NCI-H82 (cell line): Measurements from ENCODE around the gene P2RY13.

Experiments used
- DNase-seq: peaks from one replicate; lab custom pipeline; 2025; lab: John Stamatoyannopoulos, UW

The P2RY13 gene

DNA sequence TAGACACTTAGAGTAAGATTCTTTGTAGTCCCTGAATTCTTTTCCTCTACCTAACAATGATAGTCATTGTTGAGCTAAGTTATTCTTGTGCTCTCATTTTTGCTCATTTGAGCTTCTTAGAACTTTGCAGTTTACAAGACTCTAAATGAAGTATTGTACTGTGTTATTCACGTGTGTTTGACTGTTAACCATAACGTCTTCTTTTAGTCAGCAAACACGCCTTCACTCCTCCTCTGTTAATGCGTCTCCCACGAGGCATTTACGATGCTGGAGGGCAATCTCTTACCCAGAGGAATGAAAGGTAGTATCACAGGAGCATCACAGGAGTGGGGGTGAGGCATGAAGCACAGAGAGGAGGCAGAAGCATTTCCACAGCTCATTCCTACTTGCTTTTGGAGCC, 36.2 kb downstream of the P2RY13 start:
- no peak for DNase-seq

DNA sequence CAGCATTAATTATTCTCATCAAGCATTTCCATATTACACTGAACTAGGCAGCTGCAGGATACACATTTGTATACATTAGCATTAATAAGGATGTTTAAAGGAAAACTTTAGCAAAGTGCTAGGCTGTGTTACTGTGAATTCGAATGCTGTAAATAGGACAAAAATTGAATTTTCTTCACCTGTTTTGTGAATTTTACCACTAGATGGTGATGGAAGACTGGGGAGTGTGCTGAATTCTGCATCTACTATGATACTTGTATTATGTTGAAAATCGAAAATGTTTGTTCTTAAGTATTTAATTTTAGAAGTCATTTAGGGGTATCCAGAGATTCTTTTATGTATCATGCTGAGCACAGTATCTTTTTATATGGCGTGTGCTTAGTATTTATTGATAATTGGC, 38.7 kb downstream of the P2RY13 start:
- DNase-seq, result peak; percentile 18

- no peak for DNase-seq
Measured at GRCh38 chr3:151289445-151289844, 39.9 kb downstream of the P2RY13 start.

- no peak for DNase-seq
Measured at GRCh38 chr3:151285940-151286339, 43.4 kb downstream of the P2RY13 start.

DNA sequence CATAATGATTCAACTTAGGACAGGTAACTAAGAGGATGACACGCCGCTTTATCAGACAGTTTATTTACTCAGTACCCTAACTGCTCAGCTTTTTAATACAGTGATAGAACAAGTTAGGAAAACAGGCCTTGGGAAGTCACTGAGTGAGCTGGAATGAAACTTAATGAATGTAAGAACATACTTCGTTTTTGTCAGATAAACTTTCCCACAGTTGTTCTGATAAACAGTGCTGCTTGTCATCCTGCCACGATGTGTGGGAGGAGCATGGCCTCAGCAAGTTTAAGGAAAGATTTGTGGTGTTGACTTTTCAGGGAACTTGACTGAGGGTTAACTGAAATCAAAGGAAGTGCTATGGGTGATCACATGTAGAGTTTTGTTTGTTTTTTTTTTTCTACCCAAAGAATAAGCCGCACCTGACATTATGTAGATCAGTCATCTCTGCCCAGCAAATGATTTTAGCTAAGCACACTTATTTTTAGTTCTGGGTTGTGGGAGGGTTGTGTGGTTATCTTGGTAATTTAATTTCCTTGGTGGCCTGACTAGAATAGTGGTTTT, 45.4 kb downstream of the P2RY13 start:
- no peak for DNase-seq

DNA sequence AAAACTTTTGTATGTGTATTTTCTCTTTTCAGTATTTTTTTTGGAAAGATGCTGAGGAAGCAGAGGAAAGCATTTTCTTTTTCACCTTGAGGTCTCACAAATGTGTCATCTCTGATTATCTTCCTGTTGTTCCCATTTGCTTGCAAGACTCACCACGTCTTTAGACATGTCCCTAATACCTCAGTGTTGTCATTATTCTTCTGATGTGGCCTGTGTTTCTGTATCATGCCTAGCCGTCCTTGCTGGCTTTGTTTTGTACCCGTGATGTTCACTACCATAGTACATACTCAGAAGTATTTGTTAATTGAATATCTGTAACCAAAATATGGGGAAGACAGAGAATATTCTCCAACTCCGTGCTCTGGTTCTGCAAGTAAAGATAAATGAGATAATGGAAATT, 46.0 kb downstream of the P2RY13 start:
- no peak for DNase-seq

DNA sequence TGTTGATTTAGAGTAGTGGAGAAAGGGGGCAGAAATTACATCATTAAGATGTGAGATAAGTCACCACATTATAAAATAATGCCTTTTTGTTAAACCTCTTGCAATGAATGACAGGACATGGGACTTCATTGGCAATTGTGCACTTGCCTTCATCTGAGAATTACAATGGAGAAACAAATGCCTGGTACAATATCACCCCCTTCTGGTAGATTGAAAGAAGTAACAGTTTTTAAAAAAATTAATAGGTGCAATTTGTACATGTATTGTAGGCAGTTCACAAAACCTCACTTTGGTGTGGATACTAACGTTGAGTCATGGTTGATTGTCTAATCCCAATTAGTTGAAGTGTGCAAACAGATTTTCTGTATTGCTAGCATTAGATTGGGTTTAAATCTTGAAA, 46.4 kb downstream of the P2RY13 start:
- peak; percentile 61 for DNase-seq

- no peak for DNase-seq
Measured at GRCh38 chr3:151281671-151282324, 47.6 kb downstream of the P2RY13 start.

DNA sequence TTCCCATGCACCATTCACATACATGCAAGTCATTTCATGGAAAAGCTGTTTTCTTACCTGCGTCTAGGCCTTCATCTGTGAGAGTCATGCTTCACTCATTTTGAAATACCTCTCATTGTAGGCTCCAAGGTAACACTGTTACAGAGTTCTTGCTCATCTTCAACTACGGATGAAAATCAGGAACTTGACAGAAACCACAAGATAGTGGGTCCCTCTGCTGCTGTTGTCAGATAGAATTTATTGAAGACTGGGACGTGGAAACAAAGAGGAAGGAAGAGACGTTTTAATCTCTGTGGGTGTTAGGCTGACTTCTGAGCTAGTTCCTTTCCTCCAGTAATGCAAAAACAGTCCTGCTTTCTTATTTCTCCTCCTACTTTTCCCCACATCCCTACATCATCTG, 51.1 kb downstream of the P2RY13 start, which contains the start of gene P2RY14:
Gene P2RY14 (minus strand): TSS at position 313 of the 400 bp plus-strand sequence. CDS start 64,226 bp downstream, outside the sequence.
- DNase-seq, result no peak

DNA sequence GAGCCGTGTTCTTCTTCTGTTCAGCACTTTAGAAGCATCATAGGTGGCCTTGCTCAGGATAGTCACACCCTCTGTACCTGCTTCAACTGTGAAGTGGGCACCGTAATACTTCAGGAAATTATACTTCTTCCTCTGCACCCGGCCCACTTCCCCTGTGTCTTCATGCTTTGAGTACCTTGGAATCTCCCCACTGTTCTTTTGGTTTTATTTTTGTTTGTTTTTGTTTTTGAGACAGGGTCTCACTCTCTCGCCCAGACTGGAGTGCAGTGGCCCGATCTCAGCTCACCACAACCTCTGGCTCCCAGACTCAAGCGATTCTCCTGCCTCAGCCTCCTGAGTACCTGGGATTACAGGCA, 52.7 kb downstream of the P2RY13 start:
- no peak for DNase-seq
